NCI-H1694 treated with DMSO at 0.1 percent for 48 hours (cell line): ENCODE measurements around the gene PICALM.

ENCODE experiments used
- DNase-seq: peaks from one replicate; lab custom pipeline; 2025; lab: John Stamatoyannopoulos, UW

PICALM gene

GRCh38 chr11:86047275-86047991 is 21.5 kb downstream of the PICALM start:
- DNase-seq, result no peak

DNA sequence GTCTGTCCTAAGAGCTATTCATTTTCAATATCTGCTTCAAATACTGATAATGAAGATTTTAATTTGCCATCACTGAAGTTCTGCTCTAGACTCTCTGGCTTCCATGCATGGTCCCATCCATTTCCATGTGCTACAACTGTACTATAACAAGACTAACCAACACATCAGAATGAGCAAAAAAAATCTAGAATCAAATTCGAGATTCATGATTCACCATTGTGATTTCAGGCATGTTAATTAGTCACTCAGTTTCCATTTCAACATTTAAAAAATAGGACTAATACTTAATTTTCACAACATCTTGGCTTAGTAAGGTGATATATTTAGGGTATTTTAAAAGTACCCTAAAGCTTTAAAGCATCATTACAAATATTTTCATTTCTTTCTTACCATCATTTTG is 22.8 kb downstream of the PICALM start:
- DNase-seq, result no peak

DNA sequence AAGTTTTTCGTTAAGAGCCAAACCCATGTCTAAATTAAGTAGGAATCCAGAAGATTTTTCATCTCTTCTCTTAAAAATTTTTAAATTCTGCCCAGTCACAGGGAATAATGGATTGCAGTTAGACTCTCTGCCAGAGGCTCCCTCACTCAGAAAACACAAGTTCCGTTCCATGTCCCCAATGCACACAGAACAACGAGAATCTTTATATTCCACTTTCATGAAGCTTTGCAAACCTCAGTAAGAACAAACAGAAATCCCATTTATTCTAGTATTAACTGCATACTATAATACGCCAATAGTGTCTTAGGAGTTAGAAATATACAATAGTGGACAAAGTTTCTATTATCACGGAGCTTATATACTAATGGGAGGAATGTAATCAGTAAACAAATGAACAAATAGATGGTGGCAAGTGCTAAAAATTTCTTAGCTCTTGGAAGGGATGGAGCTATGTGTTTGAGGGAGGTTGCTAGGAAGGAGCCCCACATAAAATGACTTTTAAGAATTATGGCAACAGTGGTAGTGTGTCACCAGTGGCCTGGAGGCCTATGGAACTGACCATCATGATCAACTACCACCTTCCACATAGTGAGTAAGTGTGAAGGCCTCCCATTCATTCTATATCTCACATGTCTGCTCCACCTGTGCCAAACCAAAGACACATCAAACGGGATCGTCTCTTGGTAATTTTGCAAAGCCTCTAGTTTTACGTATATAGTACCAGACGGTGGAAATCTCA is 24.9 kb downstream of the PICALM start:
- DNase-seq, result no peak

GRCh38 chr11:86041975-86042378 is 26.9 kb downstream of the PICALM start:
- DNase-seq, result peak; percentile 69

DNA sequence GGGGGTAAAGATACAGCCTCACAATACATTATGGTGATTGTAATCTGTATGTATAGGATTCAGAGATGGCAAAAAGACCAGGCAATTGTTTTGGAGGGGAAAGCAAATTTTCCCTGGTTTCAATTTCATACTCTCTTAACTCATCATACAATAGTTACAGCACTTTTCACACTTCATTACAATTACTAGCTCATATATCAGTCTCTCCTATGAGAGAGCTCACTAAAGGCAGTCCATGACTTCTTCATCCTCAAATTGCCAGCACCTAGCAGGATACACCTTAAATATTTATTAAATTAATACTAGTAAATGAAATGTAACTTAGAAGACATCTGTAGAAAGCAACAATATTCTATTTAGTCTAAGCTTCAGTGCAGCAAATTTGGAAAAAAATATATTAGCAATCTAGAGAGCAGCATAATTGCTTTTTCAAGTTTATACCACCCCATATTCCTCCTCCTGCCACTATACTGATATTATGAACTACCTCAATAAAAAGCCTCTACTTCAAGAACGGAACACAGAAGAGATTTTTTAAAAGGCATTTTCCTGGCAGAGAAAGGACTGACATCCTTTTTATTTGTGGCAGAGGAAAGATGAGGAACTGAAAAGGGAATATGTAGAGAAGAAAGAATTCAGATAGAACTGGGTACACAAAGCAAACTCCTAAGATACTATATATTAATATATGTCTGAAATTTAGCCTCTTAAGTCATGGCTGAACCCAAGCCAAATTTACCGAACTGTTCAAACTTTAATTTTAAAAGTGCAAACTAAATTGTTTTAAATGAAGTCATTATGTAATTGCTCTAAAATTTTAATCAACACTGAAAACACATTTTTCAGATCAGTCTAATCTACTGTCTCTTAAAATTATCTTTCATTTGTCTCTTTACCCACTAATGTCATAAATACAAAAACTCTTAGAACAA is 27.7 kb downstream of the PICALM start:
- no peak for DNase-seq

- DNase-seq, result no peak
Observed at GRCh38 chr11:86039094-86039493, 29.8 kb downstream of the PICALM start.

DNA sequence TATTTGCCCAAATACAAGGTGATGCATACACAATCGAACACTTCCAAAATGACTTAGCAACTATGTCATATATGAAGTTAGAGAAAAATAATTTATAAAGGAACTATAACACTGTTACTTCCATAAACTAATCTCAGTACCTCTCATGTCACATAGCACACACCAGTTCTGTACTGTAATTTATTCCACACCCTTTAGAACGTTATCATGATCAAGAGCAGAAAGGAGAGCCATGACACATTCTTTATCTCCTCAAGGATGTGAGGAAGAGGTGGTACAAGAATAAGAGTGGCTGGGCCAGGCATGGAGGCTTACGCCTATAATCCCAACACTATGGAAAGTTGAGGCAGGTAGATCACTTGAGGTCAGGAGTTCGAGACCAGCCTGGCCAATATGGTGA is 31.1 kb downstream of the PICALM start:
- no peak for DNase-seq

- no peak for DNase-seq
Observed at GRCh38 chr11:86035920-86036319, 33.0 kb downstream of the PICALM start.

DNA sequence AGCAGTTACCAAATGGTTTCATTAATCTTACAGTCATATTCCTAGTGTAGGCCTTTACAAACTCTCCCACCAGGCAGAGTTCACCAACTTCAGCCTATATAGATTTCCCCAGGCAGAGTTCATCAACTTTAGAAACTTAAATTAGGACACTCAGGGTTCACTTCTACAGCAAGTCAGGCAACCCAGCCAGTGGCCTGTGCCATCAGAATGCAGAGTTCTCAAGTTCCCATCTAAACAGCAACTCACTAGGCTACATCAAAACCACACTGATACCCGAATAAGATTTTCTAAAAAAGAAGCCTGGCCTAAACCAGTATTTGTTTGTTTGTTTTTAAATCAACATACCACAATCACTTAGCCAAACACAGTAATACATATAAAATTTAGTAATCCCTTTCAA is 33.7 kb downstream of the PICALM start:
- no peak for DNase-seq

GRCh38 chr11:86034710-86035109 is 34.2 kb downstream of the PICALM start:
- DNase-seq, result no peak

DNA sequence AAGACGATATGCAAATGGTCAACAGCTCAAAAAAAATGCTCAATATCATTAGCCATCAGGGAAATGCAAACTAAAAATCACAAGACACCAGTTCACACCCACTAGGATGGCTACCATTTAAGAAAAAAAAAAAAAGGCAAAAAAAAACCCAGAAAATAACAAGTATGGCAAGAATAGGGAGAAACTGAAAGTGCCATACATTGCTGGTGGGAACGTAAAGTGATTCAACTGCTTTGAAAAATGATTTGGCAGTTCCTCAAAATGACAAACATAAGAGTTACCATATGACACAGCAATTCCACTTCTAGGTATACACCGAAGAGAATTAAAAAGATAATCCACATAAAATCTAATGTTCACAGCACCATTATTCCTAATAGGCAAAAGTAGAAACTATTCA is 47.5 kb downstream of the PICALM start:
- DNase-seq, result no peak

DNA sequence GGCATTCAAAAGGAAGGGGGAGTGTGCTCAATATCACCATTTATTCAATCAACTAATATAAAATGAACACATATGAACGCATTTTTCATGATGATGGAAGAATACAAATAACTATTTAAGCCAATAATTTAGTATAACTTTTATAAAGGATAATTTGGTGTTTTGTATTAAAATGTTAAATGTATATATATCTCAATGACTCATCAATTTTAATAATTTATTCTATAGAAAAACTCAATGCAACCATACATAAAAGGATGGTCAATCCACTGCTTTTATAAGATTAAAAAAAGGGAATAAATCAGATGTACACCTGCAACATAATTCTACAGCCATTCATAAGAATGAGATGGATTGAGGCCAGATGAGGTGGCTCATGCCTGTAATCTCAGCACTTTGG is 50.6 kb downstream of the PICALM start:
- DNase-seq, result no peak

GRCh38 chr11:86016451-86016850 is 52.4 kb downstream of the PICALM start:
- DNase-seq, result no peak

DNA sequence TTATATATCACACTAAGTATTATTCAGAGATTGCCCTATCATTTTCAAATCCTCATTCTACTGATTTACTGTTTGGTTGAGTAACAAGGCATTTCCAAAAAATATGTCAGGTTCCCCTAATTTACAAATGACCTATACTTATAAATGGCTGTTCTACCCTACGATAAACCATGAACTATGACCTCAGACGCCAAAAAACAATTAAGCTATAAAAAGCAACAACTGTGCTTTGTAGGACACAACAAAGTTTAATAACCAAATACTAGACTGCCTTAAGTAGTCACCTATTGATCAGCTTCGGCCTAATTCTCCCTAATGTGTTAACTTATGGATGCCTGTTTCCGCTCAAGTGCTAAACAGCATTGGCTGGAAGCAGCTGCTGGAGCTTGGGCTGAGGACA is 53.2 kb downstream of the PICALM start:
- DNase-seq, result no peak

- DNase-seq, result no peak
Observed at GRCh38 chr11:86014221-86014620, 54.7 kb downstream of the PICALM start.

DNA sequence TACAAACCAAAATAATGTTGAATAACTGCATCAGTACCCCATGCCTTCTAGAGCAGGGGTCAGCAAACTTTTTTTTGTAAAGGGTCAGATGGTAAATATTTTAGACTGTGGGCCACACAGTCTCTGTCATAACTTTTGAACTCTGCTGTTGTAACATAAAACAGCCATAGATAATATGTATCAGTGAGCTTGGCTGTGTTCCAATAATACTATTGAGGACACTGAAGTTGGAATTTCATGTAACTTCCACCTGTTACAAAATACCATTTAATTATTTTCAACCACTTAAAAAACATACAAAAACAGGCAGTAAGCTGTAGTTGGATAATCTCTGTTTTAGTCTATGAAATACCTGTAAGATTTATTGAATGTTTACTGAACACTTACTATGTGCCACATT is 55.2 kb downstream of the PICALM start:
- DNase-seq, result no peak

- no peak for DNase-seq
Observed at GRCh38 chr11:86011175-86011574, 57.7 kb downstream of the PICALM start.

DNA sequence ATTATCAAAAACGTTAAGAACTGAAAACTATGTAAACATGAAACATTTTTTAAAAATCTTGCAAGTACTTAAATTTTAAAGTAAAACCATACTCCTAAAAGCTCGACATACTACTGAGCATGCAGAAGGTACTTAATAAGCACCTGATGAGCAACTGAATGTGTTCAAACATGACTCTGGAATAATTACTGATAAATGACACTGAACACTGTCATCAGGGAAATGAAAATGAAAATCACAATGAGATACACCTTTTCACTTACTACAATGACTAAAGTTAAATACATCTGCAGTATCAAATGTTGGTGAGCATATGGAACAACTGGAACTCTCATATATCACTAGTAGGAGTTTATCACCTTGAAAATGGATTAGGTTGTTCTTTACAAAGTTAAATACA is 65.2 kb downstream of the PICALM start:
- no peak for DNase-seq

- no peak for DNase-seq
Observed at GRCh38 chr11:86002431-86002830, 66.5 kb downstream of the PICALM start.

DNA sequence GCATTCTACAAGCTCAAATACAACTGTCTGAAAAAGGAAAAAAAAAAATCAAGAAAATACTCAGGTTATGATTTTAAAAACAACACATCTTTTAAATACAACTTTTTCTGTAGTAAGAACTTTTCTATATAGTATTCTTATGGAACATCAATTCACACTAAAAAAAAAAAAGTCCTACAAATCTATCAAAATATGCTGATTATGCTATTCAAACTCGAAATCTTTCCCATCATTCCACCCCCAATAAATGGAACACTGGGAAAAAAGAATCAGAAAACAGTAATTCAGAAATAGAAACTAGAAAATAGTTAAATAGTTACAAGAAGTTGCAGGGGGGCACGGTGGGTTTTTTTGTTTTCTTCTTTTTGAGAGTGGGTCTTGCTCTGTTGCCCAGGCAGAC is 77.4 kb downstream of the PICALM start:
- DNase-seq, result no peak

DNA sequence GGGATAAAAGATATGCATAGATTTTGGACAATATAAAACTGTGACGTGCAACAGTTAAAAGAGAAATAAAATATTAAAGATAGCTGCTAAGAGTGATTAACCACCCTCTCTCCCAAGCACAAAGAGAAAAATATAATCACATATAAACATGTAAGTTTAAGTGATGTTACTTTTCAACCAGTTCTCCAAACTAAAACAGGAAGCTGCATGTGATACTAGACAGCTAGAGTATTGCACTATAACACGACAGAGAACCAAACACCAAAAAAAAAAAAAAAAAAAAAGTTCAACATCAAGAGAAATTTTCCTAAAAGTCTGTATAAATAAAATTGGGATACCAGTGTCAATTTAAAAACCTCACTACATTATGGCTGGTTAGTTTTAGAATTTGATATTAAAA is 79.1 kb downstream of the PICALM start:
- DNase-seq, result no peak

- no peak for DNase-seq
Observed at GRCh38 chr11:85988780-85989179, 80.1 kb downstream of the PICALM start.

DNA sequence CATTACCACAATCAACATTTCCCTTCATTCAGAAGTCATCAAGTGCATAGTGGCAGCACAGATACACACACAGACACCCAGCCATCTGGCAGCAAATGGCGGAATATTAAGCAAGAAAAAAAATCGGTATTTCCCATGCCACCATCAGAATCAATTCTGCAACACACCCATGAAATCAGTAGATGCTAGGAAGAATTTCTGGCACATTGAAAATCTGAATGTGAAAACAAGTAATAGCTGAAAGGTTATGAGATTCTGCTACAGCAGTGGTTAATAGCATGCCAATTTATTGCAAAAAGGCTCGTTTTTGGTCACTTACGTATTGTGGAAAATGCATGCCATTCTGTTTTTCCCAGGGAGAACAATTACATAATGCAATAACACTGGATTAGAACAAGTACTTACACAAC is 91.1 kb downstream of the PICALM start:
- no peak for DNase-seq
